ENCODE results near the gene MAN2A2.
"Not testable (repeated sequence)": the region's sequence is repeated elsewhere in the genome, so short reads cannot be mapped to it uniquely, and the experiment has no call there.

MAN2A2 gene

DNA sequence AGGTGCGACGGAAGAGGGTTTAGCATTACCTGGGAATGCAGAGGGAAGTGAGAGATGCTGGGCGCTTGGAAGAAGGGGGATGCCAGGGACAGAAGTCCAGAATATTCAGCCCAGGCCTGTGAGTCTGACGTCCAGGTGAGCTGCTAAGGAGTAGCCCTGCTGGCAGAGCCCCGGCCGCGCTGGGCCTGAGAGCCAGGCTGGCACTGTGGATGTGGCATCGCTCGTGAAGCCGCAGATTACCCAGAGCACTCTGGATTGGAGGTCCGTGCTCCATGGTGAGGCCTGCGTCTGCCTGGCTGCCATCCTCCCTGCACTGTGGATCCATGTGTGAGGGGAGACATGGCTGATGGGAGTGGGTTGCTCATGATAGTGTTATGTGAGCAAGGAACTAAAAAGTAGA lies 14.5 kb downstream of the MAN2A2 start:
- no peak for DNase-seq (ENCODE audit: low read depth in 2 of 3, low spot score in 1 of 3)

- DNase-seq (ENCODE audit: low read depth in 2 of 3, low spot score in 1 of 3): no peak
These were observed 15.1 kb downstream of the MAN2A2 start for GRCh38 chr15:90918034-90918788.

- DNase-seq (ENCODE audit: low read depth in 2 of 3, low spot score in 1 of 3): no peak
These were observed 15.7 kb downstream of the MAN2A2 start for GRCh38 chr15:90918835-90919234.

- DNase-seq (ENCODE audit: low read depth in 2 of 3, low spot score in 1 of 3): no peak
These were observed 18.8 kb downstream of the MAN2A2 start for GRCh38 chr15:90921887-90922286.

DNA sequence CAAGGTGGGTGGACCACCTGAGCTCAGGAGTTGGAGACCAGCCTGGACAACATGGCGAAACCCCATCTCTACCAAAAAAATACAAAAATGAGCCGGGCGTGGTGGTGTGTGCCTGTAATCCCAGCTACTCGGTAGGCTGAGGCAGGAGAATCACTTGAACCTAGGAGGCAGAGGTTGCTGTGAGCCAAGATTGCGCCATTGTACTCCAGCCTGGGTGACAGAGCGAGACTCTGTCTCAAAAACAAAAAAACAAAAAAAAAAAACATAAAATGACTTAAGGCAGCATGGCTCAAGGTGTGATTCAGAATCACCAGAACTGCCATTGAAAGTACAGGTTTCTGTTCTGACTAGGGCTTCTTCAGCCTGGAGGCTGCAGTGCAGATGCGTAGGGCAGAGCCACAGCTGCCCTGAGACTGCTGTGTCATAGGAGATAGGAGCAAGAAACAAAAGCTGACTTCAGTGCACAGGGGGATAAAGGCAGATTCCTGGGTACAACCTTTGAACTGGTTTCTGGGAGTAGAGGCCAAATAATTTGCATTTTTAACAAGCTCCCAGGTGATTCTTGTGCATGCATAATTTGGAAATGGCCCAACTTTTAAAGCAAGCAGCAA lies 19.7 kb downstream of the MAN2A2 start:
- not testable (repeated sequence) for DNase-seq (ENCODE audit: low read depth in 2 of 3, low spot score in 1 of 3)

DNA sequence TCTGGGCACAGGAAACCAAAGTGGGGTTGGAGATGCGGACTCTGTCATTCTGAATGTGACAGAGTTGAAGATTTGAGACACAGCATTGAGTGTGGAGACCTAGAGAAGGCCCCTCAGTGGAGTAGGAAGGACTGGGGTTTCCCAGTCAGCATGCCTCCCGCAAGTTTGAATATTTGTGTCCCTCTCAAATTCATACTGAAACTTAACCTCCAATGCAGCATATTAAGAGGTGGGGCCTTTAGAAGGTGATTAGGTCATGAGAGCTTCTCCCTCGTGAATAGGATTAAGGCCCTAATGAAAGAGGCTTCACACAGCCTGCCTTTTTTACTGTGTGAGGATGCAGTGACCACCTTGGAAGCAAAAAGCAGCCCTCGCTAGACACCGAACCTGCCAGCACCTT lies 21.3 kb downstream of the MAN2A2 start:
- no peak for DNase-seq (ENCODE audit: low read depth in 2 of 3, low spot score in 1 of 3)

- not testable (repeated sequence) for DNase-seq (ENCODE audit: low read depth in 2 of 3, low spot score in 1 of 3)
These were observed 23.7 kb downstream of the MAN2A2 start for GRCh38 chr15:90926766-90927165.

- DNase-seq (ENCODE audit: low read depth in 2 of 3, low spot score in 1 of 3): not testable (repeated sequence)
These were observed 25.0 kb downstream of the MAN2A2 start for GRCh38 chr15:90928106-90928505.

GRCh38 chr15:90929246-90930019 lies 26.3 kb downstream of the MAN2A2 start:
- no peak for DNase-seq (ENCODE audit: low read depth in 2 of 3, low spot score in 1 of 3)

- DNase-seq (ENCODE audit: low read depth in 2 of 3, low spot score in 1 of 3): no peak
These were observed 27.9 kb downstream of the MAN2A2 start for GRCh38 chr15:90930861-90931574.

DNA sequence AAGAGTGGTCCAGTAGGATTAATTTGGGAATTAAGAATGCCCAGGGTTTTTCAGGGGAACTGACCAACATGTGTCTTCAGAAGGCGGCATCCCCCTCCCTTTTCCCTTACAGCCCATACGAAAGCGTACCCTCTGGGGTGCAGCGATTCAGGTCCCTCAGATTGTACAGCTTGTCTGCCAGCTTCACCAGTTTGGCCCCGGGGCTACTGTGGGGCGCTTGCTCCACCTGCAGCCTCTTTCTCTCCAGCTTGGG lies 28.4 kb downstream of the MAN2A2 start:
- no peak for DNase-seq (ENCODE audit: low read depth in 2 of 3, low spot score in 1 of 3)

- DNase-seq (ENCODE audit: low read depth in 2 of 3, low spot score in 1 of 3): peak; percentile 82 to 95 (median 90)
These were observed 28.9 kb downstream of the MAN2A2 start, which contains the start of gene HDDC3 for GRCh38 chr15:90931828-90932659. HDDC3 (minus strand) TSS chr15:90932549; CDS start chr15:90932540, 9 bp downstream.

DNA sequence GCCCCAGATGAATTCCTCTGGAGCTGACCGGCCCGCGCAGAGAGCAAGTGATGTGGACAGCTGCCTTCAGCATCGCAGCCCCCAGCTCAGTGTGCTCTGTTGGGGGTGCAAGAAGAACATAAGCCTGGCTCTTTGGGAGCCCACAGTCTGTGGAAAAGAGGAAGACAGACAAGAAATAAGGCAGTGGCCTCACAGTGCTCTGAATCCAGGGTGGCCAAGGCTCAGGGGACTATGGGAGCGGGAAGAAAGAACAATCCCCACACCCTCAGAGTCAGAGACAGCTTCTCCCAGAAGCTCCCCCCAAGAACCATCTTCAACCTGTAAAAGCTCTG lies 29.5 kb downstream of the MAN2A2 start:
- DNase-seq (ENCODE audit: low read depth in 2 of 3, low spot score in 1 of 3): no peak

- no peak for DNase-seq (ENCODE audit: low read depth in 2 of 3, low spot score in 1 of 3)
These were observed 30.2 kb downstream of the MAN2A2 start for GRCh38 chr15:90933301-90933700.

DNA sequence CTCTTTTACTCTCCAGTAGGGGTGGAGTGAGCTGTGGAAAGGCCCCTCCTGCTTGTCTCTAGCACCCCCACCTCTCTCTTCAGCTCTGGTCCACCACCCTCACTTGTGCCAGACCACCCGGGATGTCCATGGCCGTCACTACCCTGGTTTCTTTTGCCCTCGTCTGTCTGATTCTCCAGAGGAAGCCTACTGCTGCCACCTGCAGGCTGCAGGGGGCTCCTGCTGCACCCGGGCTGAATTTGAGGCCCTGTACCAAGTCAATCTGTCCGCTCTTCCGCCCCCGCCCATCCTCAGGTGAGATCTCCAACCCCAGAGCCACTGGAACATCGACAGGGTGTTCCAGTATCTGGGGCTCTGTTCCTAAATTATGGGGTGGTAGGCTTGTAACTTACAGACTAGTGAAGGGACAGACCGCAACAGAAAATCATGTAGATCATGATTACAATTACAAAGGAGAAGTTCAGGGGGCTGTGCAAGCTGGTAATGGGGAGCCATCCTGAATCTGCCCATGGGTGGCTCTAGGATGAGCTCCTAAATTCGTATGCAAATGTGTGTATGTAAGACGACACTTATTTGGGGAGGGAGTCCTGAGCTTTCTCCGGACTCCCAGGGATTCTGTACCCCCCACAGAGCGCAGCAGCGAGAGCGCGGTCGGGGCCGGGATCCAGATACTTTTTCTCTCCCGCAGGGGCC lies 31.3 kb downstream of the MAN2A2 start:
- peak; percentile 81 to 85 (median 83) for DNase-seq (ENCODE audit: low read depth in 2 of 3, low spot score in 1 of 3)

DNA sequence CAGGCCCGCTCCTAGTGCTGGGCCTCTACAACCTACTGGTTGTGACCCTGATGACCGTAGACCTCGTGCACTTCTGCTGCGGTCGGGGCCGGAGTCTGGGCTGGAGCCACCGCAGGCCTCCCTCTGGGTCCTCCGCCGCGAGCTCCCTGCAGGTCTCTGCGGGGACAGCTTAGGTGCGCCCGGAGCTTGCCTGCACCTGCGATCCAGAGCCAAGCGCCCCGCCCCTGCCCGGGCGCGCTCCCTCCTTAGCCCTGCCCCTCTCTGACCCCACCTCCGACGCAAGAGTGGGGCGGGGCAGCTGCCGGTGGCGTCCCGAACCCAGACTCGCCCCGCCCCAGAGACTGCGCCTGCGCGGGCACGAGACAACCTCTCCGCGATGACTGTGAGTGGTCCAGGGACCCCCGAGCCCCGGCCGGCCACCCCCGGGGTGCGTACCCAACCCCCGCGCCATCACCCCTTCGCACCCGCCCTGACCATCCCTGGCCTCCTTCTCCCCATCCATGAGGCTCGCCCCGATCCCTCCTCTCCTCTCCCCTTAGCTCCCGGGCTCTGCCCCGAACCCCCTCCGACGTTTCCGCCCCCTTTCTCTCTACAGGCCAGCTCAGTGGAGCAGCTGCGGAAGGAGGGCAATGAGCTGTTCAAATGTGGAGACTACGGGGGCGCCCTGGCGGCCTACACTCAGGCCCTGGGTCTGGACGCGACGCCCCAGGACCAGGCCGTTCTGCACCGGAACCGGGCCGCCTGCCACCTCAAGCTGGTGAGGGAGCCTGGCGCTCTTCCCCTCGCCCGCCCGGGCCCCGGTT lies 32.0 kb downstream of the MAN2A2 start, which contains the start of gene UNC45A:
Gene UNC45A, plus strand, starts transcription at position 337 of the 803 bp plus-strand sequence. Its CDS starts 40 bp downstream, at position 377.
- peak; percentile 86 to 97 (median 93) for DNase-seq (ENCODE audit: low read depth in 2 of 3, low spot score in 1 of 3)

DNA sequence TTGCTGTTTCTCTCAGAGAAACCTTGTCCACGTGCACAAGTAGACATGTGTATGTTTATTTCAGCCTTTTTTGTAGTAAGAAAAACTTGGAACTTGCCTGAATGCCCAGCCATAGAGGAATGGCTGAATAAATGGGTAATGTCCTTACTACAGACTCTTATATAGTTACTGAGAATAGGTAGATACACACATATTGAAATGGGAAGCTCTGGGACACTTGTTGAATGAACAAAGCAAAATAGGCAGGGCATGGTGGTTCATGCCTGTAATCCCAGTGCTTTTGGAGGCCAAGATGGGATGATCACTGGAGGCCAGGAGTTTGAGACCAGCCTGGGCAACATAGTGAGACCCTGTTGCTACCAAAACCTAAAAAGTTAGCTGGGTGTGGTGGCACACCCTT lies 33.7 kb downstream of the MAN2A2 start:
- DNase-seq (ENCODE audit: low read depth in 2 of 3, low spot score in 1 of 3): no peak

GRCh38 chr15:90938261-90938660 lies 35.2 kb downstream of the MAN2A2 start:
- DNase-seq (ENCODE audit: low read depth in 2 of 3, low spot score in 1 of 3): no peak

GRCh38 chr15:90939756-90940155 lies 36.7 kb downstream of the MAN2A2 start:
- no peak for DNase-seq (ENCODE audit: low read depth in 2 of 3, low spot score in 1 of 3)
